SU-DHL-6 (cell line): ENCODE measurements around the gene CFAP58.

ENCODE experiments used
- EZH2phosphoT487 ChIP-seq: fragments of 200-600 bp; sonication (generic), shearing (Covaris generic); conservative IDR thresholded peaks from 2 replicates; pipeline ENCODE4 v1.6.1; 2018; ENCODE audit warnings: mild to moderate bottlenecking, antibody characterized with exemption, low read length, moderate library complexity, mixed read lengths
- TF ChIP-seq, protein P1 (sequence below): fragments of 200-600 bp; sonication (generic); IDR thresholded peaks from one replicate; pipeline ENCODE4 v1.5.1; 2017; ENCODE audit warnings: antibody characterized with exemption, mild to moderate bottlenecking, low read length, moderate library complexity; ENCODE audit not compliant: insufficient read depth, poor library complexity, severe bottlenecking

DNA sequence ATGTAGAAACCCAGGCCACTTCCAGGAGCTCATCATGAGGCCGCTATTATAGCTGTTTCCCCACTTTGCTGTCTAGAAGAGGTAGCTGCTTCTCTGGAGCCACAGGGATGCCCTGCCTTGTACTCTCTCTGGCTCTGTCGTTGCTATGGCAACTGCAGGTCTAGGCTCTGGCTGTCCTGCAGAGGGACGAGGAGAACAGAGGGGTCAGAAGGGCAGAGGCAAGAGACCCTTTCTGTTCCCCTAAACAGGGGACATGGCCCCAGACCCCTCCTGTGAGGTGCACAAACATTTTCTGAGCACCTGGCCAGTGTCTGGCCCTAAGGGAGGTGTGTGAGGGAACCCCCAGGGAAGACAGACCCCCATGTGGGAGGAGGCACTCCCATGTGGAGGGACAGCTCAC is 46.7 kb upstream of the CFAP58 start:
- TF ChIP-seq, protein P1, sequence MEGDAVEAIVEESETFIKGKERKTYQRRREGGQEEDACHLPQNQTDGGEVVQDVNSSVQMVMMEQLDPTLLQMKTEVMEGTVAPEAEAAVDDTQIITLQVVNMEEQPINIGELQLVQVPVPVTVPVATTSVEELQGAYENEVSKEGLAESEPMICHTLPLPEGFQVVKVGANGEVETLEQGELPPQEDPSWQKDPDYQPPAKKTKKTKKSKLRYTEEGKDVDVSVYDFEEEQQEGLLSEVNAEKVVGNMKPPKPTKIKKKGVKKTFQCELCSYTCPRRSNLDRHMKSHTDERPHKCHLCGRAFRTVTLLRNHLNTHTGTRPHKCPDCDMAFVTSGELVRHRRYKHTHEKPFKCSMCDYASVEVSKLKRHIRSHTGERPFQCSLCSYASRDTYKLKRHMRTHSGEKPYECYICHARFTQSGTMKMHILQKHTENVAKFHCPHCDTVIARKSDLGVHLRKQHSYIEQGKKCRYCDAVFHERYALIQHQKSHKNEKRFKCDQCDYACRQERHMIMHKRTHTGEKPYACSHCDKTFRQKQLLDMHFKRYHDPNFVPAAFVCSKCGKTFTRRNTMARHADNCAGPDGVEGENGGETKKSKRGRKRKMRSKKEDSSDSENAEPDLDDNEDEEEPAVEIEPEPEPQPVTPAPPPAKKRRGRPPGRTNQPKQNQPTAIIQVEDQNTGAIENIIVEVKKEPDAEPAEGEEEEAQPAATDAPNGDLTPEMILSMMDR: no peak
- no peak for TF ChIP-seq EZH2phosphoT487
